GM21717 (cell line): ENCODE measurements around the gene SLC44A5.
"Not testable (repeated sequence)": the region's sequence is repeated elsewhere in the genome, so short reads cannot be mapped to it uniquely, and the experiment has no call there.

Source experiments
- ATAC-seq: cut with Tn5 transposase; IDR thresholded peaks from one replicate; pipeline ENCODE4 v1.9.1; 2021; ENCODE audit warnings: mild to moderate bottlenecking, moderate library complexity; ENCODE audit not compliant: unreplicated experiment

Gene SLC44A5

DNA sequence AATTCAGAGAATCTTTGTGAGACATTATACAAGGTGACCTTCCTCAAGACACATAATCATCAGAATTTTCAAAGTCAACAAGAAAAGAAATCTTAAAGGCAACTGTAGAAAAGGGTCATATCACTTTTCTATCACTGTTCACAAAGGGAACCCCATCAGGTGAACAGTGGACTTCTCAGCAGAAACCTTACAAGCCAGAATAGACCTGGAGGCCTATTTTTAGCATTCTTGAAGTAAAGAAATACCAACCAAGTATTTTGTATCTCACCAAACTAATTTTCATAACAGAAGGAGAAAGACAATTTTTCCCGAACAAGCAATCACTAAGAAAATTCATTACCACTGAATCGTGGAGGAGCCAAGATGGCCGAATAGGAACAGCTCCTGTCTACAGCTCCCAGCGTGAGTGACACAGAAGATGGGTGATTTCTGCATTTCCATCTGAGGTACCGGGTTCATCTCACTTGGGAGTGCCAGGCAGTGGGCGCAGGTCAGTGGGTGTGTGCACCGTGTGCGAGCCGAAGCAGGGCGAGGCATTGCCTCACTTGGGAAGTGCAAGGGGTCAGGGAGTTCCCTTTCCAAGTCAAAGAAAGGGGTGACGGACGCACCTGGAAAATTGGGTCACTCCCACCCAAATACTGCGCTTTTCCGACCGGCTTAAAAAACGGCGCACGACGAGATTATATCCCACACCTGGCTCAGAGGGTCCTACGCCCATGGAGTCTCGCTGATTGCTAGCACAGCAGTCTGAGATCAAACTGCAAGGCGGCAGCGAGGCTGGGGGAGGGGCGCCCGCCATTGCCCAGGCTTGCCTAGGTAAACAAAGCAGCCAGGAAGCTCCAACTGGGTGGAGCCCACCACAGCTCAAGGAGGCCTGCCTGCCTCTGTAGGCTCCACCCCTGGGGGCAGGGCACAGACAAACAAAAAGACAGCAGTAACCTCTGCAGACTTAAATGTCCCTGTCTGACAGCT, 235.2 kb downstream of the SLC44A5 start:
- ATAC-seq = not testable (repeated sequence)

DNA sequence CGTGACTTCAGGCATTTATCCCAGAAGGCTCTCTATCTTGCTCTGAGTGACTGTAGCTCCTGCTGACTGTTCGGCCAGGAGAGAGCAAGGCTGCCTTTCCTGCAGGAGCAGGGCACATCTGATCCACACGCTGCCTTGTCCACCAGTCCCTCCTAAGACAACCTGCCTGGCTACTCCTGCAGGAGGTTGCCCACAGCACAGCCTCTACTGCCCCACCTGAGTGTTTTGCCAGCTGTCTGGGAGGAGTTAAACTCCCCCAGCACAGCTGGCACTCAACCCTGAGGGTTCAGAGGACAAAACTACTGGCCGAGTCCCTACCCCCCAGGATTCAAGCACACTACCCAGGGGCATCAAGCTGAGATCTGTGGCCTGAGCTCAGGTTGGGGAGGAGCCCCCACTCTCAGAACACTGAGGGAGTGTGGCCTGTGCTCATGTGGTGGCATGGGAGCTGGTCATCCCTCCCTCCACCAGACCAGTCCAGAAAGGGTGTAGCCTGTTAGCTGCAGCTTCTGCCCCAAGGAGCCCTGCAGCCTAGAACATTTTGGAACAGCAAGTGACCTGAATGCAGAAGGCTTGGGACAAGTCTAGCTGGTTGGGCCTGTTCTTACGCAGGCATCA, 237.3 kb downstream of the SLC44A5 start:
- no peak for ATAC-seq

DNA sequence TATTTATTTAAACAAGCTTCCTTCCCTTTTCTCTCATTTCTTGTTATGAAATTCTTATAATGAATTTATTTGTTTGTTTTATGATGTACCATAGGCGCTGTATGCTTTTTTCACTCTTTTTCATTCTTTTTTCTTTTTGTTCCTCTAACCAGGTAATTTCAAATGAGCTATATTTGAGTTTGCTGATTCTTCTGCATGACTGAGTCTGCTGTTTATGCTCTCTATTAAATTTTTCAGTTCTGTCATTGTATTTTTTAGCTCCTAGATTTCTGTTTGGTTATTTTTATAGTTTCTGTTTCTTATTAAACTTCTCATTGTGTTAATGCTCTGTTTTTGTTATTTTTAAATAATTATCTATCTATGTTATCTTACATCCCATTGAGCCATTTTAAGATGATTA, 244.3 kb downstream of the SLC44A5 start:
- ATAC-seq = no peak

DNA sequence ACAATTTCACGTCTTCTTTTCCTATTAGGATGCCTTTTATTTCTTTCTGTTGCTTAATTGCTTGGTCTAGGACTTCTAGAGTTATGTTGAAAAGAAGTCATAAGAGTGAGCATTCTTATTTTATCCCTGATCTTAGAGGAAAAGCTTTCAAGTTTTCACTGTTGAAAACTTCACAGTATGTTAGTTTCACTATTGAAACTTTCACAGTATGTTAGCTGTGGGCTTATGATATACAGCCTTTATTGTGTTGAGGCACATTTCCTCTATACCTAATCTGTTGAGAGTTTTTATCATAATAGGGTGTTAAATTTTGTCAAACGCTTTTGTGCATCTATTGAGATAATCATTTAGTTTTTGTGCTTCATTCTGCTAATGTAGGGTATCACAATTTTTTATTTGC, 249.7 kb downstream of the SLC44A5 start:
- ATAC-seq = no peak

DNA sequence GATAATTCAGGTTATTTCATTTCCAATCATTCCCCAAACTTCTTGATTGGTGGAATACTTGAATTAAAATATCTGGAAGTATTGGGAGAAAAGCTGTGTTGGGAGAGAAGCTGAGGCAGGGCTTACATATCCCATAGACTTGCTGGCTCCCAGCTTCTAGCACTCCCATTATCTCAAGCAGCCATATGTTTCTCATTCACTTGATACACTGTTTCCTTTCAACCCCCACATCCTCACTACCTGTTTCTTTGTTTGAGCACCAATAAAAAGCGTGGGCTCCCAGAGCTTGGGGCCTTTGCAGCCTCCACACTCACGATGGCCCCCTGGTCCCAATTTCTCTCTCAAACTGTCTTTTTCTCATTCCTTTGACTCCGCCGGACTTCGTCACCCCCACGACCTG, 256.6 kb downstream of the SLC44A5 start:
- not testable (repeated sequence) for ATAC-seq

DNA sequence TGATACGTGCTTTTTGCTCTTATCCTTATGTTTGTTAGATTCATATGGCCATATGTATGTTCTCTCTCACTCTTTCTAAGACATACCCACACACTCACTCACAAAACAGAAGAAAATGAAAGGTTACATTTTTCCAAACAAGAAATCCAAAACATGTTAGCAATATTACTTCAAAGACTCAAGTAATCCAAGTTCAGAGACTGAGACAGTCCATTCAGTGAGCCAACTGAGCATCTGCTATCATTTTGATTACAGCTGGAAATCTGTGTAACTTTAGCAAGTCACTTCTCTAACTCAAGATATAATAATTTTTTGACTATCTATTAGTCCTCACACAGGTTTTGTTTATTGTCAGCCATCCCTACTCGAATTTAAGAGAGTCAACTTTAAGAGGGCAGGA, 257.9 kb downstream of the SLC44A5 start:
- ATAC-seq = no peak

DNA sequence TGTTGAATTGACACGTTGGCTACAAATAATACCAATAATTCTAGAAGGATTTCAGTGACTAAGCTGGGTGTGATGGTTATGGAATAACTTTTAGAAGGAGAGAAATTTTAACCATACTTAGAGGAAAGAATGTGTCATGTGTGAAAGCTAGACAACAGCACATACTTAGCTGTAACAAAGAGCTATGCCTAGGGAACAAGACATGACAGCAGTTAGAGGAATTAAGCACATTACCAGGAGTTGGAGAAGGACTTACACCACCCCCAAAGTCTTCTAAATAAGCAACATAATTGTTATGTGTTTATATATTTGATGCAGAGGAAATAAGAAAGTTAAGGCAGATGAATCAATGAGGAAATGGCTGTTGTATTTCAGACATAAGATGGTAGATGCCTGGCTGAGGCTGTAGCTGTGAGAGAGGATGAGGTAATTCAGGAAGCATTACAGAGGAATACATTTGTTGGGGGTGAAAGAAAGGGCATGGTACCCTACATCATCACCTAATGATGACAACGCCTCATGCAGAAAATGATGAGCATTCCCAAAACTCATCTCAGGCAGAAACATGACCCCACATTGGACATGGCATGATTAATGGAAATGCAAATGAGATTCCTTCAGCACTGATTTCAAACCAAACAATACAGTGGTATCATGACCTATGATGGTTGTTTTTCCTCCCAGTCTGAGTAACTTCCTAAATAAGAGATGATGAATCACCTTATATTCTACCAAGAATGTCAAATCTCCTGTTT, 265.2 kb downstream of the SLC44A5 start:
- no peak for ATAC-seq

DNA sequence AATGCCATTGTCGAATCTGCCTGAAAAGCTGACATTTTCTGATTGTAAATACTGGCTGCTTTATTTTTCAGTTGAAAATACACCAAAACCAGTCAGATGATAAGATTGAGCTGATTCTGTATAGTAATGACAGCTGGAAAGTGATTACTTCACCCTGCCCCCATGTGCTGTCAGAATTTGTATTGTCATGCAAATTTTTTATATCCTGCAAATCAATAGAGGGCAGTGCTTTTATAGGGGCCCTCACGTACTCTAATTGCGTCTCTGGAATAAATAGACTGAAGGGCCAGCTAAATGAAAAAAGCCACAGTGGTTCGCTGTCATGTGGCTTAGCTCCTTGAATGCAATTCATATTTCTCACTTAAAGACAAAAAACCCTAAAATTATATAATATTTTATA, 268.1 kb downstream of the SLC44A5 start:
- ATAC-seq = no peak

DNA sequence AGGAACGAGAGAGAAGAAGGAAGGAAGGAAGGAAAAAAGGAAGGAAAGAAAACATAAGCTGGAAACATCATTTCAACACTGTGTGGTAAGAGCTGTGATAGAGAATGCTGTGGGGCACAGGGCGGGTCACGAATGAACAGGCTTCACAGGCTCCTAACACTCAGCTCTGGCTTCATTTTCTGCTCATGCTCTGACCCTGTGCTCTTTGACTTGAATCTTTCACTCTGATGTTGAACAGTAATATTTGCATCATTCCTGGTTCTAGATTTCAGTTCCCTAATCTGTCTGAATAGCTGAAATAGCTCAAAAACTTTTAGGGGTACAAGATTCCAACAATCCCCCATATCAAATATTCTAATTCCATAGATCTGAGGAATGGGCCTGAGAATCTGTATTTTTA, 269.4 kb downstream of the SLC44A5 start:
- ATAC-seq = peak; percentile 64

DNA sequence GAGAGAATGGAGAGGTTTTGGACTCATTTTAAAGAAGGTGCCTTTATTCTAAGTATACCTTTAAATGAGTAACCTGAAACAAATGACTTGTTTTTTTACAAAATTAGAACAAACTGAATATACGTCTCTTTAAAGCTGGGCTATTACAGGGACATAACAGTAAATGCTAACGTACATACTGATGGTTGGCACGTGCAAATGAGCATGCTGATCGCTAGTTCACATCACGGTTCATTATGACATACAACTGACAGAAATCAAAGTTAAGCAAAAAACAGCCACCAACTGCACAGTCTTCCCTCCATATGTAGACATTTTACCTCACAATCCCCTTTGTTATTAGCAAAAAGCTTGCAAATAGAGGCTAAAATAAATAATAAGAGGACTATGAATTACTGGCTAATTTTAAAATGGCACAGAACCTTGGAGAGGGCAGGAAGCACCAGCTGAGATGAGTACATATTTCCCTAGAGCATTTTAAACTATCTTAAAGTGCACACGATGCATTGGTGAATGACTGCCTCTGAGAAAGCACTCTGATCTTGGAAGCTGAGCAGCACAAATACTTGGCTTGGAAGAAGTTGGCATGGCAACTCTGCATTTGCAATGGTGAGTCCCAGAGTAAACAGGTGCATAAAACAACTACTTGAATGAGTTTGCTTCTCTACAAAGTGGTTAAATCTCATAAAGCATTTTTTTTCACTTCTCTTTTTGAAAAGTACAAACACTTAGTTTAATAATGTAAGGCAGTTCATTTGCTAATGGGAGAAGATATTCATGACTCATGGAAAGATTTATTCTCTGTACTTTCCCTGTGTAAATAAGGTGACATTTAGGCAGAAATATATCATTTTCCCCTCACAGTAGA, 272.1 kb downstream of the SLC44A5 start:
- peak; percentile 96 for ATAC-seq

DNA sequence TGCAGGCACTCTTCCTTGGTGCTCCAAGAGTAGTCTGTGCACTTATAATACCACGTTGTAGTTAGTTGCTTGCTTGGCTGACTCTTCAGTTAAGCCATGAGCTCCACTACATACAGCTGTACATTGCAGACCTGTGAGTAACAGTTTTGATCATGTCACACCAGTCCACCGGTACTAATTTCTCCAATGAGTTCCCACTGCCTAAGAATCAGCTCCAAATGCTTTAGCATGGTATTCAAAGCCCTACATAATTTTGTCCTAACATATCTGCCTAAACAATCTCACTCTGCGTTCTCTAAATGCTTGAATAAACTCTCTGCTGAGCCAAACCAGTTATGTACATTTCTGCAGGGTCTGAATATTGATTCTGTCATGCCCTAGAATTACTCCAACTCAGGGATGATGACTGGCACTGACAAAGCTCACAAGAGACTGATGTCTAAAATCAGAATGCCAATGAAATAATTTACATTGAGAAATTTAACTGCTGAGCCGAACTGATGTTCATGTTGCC, 276.0 kb downstream of the SLC44A5 start:
- no peak for ATAC-seq

DNA sequence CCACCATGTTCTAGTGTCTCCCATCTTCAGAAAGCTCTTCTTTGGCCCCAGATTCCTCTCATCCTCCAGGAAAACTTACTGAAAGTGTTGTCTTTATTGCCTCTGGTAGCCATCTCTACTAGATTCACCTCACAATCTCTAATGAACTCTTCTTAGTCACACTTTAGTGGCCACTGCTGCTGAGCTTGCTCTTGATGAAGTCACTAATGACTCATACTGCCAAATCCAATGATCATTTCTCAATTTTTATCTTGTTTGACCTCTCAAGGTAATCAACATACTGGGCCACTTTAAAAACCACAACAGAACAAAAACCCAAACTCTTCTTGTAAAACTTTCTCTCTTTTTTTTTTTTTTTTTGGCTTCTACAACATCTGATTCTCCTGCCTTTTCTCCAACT, 280.3 kb downstream of the SLC44A5 start:
- no peak for ATAC-seq

DNA sequence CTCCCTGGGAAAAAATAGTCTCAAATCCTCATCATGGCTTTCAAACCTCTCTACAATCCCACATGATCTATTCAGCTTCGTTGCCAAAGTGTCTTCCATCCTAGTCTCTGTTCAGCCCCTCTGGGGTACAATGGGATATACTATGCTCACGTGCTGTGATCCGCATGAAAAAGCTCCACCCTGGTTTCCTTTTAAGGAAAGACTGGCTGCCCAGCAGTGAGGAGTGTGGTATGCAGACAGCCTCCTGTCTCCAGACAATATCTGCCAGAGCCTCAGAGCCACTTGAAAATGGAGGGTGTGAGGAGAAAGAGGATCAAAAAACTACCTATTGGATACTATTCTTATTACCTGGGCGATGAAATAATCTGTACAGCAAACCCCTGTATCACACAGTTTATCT, 282.2 kb downstream of the SLC44A5 start:
- no peak for ATAC-seq

DNA sequence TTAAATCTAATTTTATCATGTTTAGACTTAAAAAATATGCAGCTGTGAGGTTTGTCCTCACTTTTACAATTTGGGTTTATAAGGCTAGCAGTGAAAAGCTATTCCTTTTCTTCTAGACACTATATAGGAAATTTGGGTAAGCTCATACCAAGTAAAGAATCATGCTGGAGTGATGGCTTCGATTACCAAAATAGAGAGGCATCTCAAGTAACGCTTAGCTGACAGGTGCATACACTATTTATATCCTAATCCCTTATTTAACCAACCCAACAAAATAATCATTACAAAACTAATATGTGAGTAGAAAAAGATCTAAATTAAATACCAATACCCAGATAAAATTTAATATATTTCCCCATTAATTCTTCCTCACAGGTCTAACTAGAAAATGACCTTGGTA, 283.5 kb downstream of the SLC44A5 start:
- no peak for ATAC-seq

DNA sequence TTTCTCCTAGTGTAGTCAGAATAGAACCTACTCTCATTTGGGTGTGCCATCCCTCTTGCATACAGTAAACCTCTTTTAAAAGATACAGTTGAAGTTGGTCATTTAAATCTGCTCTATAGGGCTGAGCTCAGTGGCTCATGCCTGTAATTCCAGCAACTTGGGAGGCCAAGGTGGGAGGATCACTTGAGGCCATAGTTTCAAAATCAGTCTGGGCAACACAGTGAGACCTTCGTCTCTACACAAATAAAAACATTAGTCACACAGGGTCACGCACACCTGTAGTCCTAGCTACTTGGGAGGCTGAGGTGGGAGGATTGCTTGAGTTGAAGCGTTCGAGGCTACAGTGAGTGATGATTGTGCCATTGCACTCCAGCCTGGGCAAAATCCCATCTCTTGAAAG, 292.9 kb downstream of the SLC44A5 start:
- ATAC-seq = no peak

DNA sequence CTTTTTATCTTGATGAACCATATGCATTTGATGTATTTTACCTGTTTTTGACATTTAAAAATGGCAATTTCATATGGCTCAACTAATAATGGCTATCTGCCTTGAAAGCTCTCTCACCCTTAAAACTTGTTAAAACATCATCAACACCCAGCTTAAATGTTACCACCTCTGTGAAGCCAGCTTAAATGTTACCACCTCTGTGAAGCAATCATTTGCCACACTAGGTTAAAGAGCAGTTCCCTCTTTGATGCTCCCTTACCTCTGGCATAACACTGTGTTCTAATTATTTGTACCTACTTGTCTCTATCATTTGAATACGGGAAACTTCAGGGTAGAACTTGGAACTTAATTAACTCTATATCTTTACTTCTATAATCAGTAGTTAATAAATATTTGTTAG, 294.7 kb downstream of the SLC44A5 start:
- no peak for ATAC-seq

DNA sequence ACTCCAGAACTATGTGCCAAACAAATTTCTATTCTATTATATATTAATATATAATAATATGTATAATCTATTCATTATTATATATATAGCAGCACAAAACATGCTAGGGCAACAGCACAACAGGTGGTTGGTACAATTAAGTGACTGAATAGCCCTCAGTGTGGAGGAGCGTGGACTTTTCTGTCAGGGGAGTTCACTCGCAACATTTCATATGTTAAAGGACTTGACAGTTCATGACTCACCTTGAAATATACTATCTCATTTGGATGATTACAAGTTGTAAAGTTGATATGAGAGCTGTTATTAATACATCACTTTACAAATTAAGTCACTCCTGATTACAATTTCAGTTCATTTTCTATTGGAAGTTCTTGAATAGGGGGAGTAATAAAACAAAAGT, 298.3 kb downstream of the SLC44A5 start:
- ATAC-seq = no peak

DNA sequence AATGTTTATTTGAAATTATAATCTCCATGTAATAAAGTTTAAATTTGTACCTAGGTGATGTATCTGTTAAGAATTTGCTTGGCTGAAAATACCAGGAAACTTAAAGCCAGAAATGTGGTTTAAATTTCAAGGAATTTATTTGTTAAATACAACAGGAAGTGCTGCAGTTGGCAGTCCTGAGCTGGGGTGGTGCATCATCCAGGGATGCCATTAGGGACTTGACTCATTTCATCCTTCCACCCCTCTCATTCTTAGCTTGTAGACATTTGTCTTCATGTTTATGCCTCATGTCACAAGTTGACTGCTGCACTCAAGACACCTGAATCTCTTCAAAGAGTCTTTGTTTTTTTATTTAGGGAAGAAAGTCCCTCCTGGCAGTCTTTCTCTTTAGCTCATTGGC, 300.8 kb downstream of the SLC44A5 start:
- ATAC-seq = no peak

DNA sequence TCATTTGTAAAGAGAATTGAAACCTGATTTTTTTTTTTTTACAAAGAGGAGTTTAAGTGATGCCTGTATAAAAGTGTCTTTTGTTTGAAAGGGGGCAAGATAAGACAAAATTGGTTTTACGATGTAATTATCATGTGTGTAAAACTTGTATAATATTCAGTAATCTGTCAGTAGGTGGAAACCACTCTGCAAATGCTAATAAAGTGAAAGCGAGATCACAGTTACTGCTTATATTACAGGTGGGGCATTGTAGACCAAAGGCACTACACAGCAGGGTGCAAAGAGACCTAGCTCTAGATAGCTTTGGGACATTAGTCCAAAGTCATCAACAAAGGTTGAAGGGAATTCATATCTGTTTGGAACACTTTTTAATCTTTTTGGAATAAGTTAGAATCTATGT, 302.5 kb downstream of the SLC44A5 start:
- ATAC-seq = no peak

DNA sequence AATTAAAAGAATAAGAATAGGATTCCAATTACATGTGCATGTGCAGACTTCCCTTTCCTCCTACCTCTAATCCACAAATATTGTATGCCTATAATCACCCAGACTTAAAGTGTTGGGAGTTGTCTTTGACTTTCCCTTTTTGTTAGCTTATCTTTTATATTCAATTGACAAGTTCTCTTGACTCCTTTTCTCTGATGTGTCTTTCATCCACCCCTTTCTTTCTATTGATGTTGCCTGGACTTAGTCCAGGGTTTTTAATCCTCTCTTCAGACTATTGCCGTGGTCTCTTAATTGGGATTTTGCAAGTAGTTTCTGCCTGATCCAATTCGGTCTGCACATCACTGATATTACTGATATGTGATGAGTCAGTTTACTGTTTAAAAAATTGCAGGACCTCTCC, 305.9 kb downstream of the SLC44A5 start:
- ATAC-seq = no peak
